ENCODE measurements around the gene NPTX2. TPM values are rescaled to one million over a fixed set of nuclear protein-coding genes. Genes with fewer than 3 reads are reported as not detected.

The NPTX2 gene
- total and polyA plus RNA-seq, 5 experiments from 2014 or later, result not detected

GRCh38 chr7:98621573-98622482 lies 4.7 kb downstream of the NPTX2 start:
- POLR2A ChIA-PET, result no interaction called here
- Mint-ChIP-seq H3K27me3 (peaks cover 11 to 47% (median 37%) of the 10 kb centered on the region in 5 donors), H3K4me1 (peaks cover 0 to 14% (median 0%) of the 10 kb centered on the region in 4 donors), H3K4me3 (no peak overlapping the region), H3K36me3 (no peaks in the 10 kb centered on the region), H3K9me3 (peaks cover 0 to 1% (median 0%) of the 10 kb centered on the region in 9 donors), H3K27ac (peak overlapping the region in 1 of 10 donors; percentile 40)
- DNase-seq (no peak), ATAC-seq (no peak)

GRCh38 chr7:98622926-98623325 lies 5.8 kb downstream of the NPTX2 start:
- Mint-ChIP-seq H3K27ac (no peak overlapping the region), H3K4me3 (no peak overlapping the region), H3K9me3 (peaks cover 0 to 1% (median 0%) of the 10 kb centered on the region in 9 donors), H3K4me1 (peaks cover 0 to 12% (median 0%) of the 10 kb centered on the region in 4 donors), H3K27me3 (peaks cover 12 to 52% (median 38%) of the 10 kb centered on the region in 5 donors), H3K36me3 (no peaks in the 10 kb centered on the region)
- POLR2A ChIA-PET, result no interaction called here
- ATAC-seq, result no peak
- no peak for DNase-seq

GRCh38 chr7:98624846-98625420 lies 7.8 kb downstream of the NPTX2 start:
- DNase-seq (no peak), ATAC-seq (no peak)
- Mint-ChIP-seq H3K4me3 (no peak overlapping the region), H3K27ac (no peak overlapping the region), H3K4me1 (peaks cover 0 to 5% (median under 1%) of the 10 kb centered on the region in 4 donors), H3K36me3 (no peaks in the 10 kb centered on the region), H3K9me3 (peaks cover 0 to 2% (median 0%) of the 10 kb centered on the region in 9 donors), H3K27me3 (peaks cover 16 to 59% (median 36%) of the 10 kb centered on the region in 5 donors)
- POLR2A ChIA-PET, result no interaction called here

- POLR2A ChIA-PET, result no interaction called here
- H3K27me3 Mint-ChIP-seq, result peaks cover 7 to 43% (median 19%) of the 10 kb centered on the region in 5 donors
- no peak overlapping the region for H3K27ac Mint-ChIP-seq
- DNase-seq (no peak), ATAC-seq (no peak)
- H3K9me3 Mint-ChIP-seq, result peaks cover 0 to 8% (median 2%) of the 10 kb centered on the region in 9 donors
- no peak overlapping the region for H3K4me3 Mint-ChIP-seq
- H3K4me1 Mint-ChIP-seq, result peaks cover 0 to 3% (median under 1%) of the 10 kb centered on the region in 4 donors
- H3K36me3 Mint-ChIP-seq, result peaks cover 0 to 2% (median 0%) of the 10 kb centered on the region in 3 donors
Measured at GRCh38 chr7:98626460-98627412, 9.7 kb downstream of the NPTX2 start.

- Mint-ChIP-seq H3K4me3 (no peak overlapping the region), H3K9me3 (peaks cover 0 to 15% (median 7%) of the 10 kb centered on the region in 9 donors), H3K4me1 (peaks cover 0 to 3% (median under 1%) of the 10 kb centered on the region in 4 donors), H3K36me3 (peaks cover 0 to 8% (median 0%) of the 10 kb centered on the region in 3 donors), H3K27ac (no peak overlapping the region), H3K27me3 (peaks cover 5 to 37% (median 19%) of the 10 kb centered on the region in 5 donors)
- ATAC-seq, result no peak
- DNase-seq, result no peak
- POLR2A ChIA-PET, result no interaction called here
Measured at GRCh38 chr7:98627413-98627790, 10.3 kb downstream of the NPTX2 start.

GRCh38 chr7:98628418-98628817 lies 11.3 kb downstream of the NPTX2 start:
- POLR2A ChIA-PET, result no interaction called here
- H3K27me3 Mint-ChIP-seq, result peaks cover 4 to 28% (median 19%) of the 10 kb centered on the region in 5 donors
- peaks cover 0 to 3% (median under 1%) of the 10 kb centered on the region in 4 donors for H3K4me1 Mint-ChIP-seq
- DNase-seq (no peak), ATAC-seq (no peak)
- peaks cover 0 to 24% (median 10%) of the 10 kb centered on the region in 9 donors for H3K9me3 Mint-ChIP-seq
- H3K36me3 Mint-ChIP-seq, result peaks cover 0 to 12% (median 0%) of the 10 kb centered on the region in 3 donors
- no peak overlapping the region for H3K4me3 Mint-ChIP-seq
- no peak overlapping the region for H3K27ac Mint-ChIP-seq

- peaks cover 0 to 12% (median 0%) of the 10 kb centered on the region in 3 donors for H3K36me3 Mint-ChIP-seq
- H3K27ac Mint-ChIP-seq, result peak overlapping the region in 1 of 10 donors; percentile 87
- no peak overlapping the region for H3K4me3 Mint-ChIP-seq
- ATAC-seq (no peak), DNase-seq (no peak)
- H3K9me3 Mint-ChIP-seq, result peaks cover 3 to 24% (median 12%) of the 10 kb centered on the region in 9 donors
- POLR2A ChIA-PET, result no interaction called here
- H3K4me1 Mint-ChIP-seq, result peaks cover 0 to 3% (median under 1%) of the 10 kb centered on the region in 4 donors
- peaks cover 4 to 30% (median 19%) of the 10 kb centered on the region in 5 donors for H3K27me3 Mint-ChIP-seq
Measured at GRCh38 chr7:98629001-98629431, 11.9 kb downstream of the NPTX2 start.

GRCh38 chr7:98630149-98630548 lies 13.1 kb downstream of the NPTX2 start:
- Mint-ChIP-seq H3K4me1 (peaks cover 0 to 3% (median under 1%) of the 10 kb centered on the region in 4 donors), H3K9me3 (peaks cover 4 to 24% (median 12%) of the 10 kb centered on the region in 9 donors), H3K27me3 (peaks cover 2 to 27% (median 19%) of the 10 kb centered on the region in 5 donors), H3K4me3 (no peak overlapping the region), H3K27ac (no peak overlapping the region), H3K36me3 (peaks cover 0 to 12% (median 0%) of the 10 kb centered on the region in 3 donors)
- DNase-seq (no peak), ATAC-seq (no peak)
- POLR2A ChIA-PET, result no interaction called here

GRCh38 chr7:98630770-98631169 lies 13.7 kb downstream of the NPTX2 start:
- Mint-ChIP-seq H3K4me3 (no peak overlapping the region), H3K4me1 (peaks cover 0 to 3% (median under 1%) of the 10 kb centered on the region in 4 donors), H3K36me3 (peaks cover 0 to 12% (median 0%) of the 10 kb centered on the region in 3 donors), H3K9me3 (peaks cover 4 to 24% (median 12%) of the 10 kb centered on the region in 9 donors), H3K27me3 (peaks cover 2 to 27% (median 19%) of the 10 kb centered on the region in 5 donors), H3K27ac (no peak overlapping the region)
- ATAC-seq (no peak), DNase-seq (no peak)
- POLR2A ChIA-PET, result no interaction called here

- ATAC-seq (no peak), DNase-seq (no peak)
- Mint-ChIP-seq H3K4me3 (no peak overlapping the region), H3K4me1 (peaks cover 0 to 9% (median 2%) of the 10 kb centered on the region in 4 donors), H3K36me3 (peaks cover 0 to 8% (median 0%) of the 10 kb centered on the region in 3 donors), H3K9me3 (peaks cover 4 to 22% (median 13%) of the 10 kb centered on the region in 9 donors), H3K27me3 (peaks cover 0 to 12% (median 1%) of the 10 kb centered on the region in 5 donors), H3K27ac (no peak overlapping the region)
- POLR2A ChIA-PET, result no interaction called here
Measured at GRCh38 chr7:98638853-98639252, 21.8 kb downstream of the NPTX2 start.

GRCh38 chr7:98640375-98640774 lies 23.3 kb downstream of the NPTX2 start:
- POLR2A ChIA-PET, result no interaction called here

More at GRCh38 chr7:98640375-98640774, 23.3 kb downstream of the NPTX2 start:
- no peak for DNase-seq
- no peak overlapping the region for H3K4me3 Mint-ChIP-seq
- peaks cover 0 to 8% (median 0%) of the 10 kb centered on the region in 3 donors for H3K36me3 Mint-ChIP-seq
- ATAC-seq, result no peak
- H3K27me3 Mint-ChIP-seq, result peaks cover 0 to 8% (median 1%) of the 10 kb centered on the region in 5 donors
- H3K4me1 Mint-ChIP-seq, result peaks cover 0 to 9% (median 2%) of the 10 kb centered on the region in 4 donors
- peaks cover 4 to 22% (median 13%) of the 10 kb centered on the region in 9 donors for H3K9me3 Mint-ChIP-seq
- no peak overlapping the region for H3K27ac Mint-ChIP-seq
